ENCODE data around the gene KCNK7. TPM values are rescaled to one million over a fixed set of nuclear protein-coding genes. Genes with fewer than 3 reads are reported as not detected.

Gene KCNK7
- total RNA-seq, 1 donor from 2014 or later: 12.0 TPM

DNA sequence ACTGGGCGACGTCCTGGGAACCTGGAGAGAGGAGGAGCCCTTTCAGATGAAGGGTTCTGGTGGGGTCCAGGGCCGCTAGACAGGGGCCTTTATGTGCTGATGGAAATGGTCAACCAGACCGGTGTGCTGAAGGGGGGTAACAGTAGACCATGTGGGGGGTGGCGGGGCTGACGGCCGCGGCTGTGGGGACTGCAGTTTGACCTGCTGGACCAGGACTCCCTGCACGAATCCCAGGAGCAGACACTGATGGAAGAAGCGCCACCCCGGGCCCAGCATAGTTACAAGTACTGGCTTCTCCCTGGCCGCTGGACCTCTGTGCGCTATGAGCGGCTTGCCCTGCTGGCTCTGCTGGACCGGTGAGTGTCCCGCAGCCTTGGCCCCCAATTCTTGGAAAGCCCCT, 26.4 kb upstream of the KCNK7 start:
- Histone ChIP-seq H3K27me3 (no peaks in the 10 kb centered on the region), H3K4me1 (peaks cover 4% of the 10 kb centered on the region), H3K9me3 (no peaks in the 10 kb centered on the region), H3K27ac (no peak overlapping the region), H3K4me3 (no peak overlapping the region), H3K36me3 (peaks cover 0 to 79% of the 10 kb centered on the region in 2 donors)
- DNase-seq (ENCODE audit: extremely low spot score in 2 of 2): no peak
- TF ChIP-seq POLR2A (IDR thresholded peaks at IDR 0.05) (no peak), POLR2AphosphoS5 (IDR thresholded peaks at IDR 0.05; ENCODE audit: insufficient read depth in 1 of 2, low read depth in 1 of 2) (no peak)
- TF ChIP-seq, protein P1, sequence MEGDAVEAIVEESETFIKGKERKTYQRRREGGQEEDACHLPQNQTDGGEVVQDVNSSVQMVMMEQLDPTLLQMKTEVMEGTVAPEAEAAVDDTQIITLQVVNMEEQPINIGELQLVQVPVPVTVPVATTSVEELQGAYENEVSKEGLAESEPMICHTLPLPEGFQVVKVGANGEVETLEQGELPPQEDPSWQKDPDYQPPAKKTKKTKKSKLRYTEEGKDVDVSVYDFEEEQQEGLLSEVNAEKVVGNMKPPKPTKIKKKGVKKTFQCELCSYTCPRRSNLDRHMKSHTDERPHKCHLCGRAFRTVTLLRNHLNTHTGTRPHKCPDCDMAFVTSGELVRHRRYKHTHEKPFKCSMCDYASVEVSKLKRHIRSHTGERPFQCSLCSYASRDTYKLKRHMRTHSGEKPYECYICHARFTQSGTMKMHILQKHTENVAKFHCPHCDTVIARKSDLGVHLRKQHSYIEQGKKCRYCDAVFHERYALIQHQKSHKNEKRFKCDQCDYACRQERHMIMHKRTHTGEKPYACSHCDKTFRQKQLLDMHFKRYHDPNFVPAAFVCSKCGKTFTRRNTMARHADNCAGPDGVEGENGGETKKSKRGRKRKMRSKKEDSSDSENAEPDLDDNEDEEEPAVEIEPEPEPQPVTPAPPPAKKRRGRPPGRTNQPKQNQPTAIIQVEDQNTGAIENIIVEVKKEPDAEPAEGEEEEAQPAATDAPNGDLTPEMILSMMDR (IDR thresholded peaks at IDR 0.05): no peak
- intact Hi-C loops (cut with DNase I): loop anchor here (10.0 kb wide), 1 partner anchor 193 kb away; no protein-coding TSS in a partner anchor

DNA sequence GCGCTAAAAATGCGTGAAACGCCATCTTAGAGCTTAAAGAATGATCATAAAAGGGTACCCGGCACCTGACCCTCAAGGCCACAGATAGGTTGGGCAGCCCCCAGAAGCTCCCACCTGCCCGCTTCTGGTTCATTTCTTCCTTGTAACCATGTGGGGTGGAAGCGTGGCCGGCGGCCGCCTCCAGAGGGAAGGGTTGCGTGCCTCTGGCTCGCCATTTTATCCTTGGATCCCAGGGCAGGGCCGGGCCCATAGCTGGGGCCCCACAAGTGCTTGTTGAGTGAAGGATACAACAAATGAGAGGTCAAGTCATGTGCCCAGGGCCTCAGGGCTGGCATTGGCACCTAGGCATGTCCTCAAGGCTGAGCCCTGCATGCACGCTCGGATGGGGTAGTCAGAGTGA, 25.9 kb upstream of the KCNK7 start:
- intact Hi-C loops (cut with DNase I): loop anchor here (10.0 kb wide), 1 partner anchor 193 kb away; no protein-coding TSS in a partner anchor
- peaks cover 0 to 74% of the 10 kb centered on the region in 2 donors for H3K36me3 ChIP-seq
- H3K4me1 ChIP-seq: peaks cover 9% of the 10 kb centered on the region
- no peak for DNase-seq (ENCODE audit: extremely low spot score in 2 of 2)
- no peaks in the 10 kb centered on the region for H3K9me3 ChIP-seq
- TF ChIP-seq, protein P1 (IDR thresholded peaks at IDR 0.05): no peak
- TF ChIP-seq POLR2A (IDR thresholded peaks at IDR 0.05) (no peak), POLR2AphosphoS5 (IDR thresholded peaks at IDR 0.05; ENCODE audit: insufficient read depth in 1 of 2, low read depth in 1 of 2) (no peak)
- no peak overlapping the region for H3K4me3 ChIP-seq
- no peak overlapping the region for H3K27ac ChIP-seq
- no peaks in the 10 kb centered on the region for H3K27me3 ChIP-seq

DNA sequence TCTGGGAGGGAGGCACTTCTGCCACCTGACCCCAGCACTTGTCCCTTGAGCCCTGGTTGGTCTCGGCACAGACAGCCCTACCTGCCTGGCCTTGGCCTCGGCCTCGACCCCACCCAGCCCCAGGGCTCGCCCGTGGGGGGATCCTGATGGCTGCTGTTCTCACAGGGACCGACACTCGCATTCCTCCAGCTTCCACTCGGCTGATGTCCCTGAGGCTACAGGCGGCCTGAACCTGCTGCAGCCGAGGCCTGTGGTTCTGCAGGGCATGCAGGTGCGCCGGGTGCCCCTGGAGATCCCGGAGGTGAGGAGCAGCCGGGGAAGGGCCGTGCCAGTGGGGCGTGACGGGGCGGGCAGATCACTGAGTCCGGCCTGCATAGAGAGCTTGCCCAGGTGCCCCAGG, 25.1 kb upstream of the KCNK7 start:
- Histone ChIP-seq H3K4me3 (no peak overlapping the region), H3K36me3 (peaks cover 0 to 68% of the 10 kb centered on the region in 2 donors), H3K9me3 (no peaks in the 10 kb centered on the region), H3K27ac (no peak overlapping the region), H3K4me1 (peaks cover 13% of the 10 kb centered on the region), H3K27me3 (no peaks in the 10 kb centered on the region)
- DNase-seq (ENCODE audit: extremely low spot score in 2 of 2): no peak
- TF ChIP-seq, protein P1 (IDR thresholded peaks at IDR 0.05): no peak
- no peak for TF ChIP-seq POLR2A (IDR thresholded peaks at IDR 0.05)
- no peak for TF ChIP-seq POLR2AphosphoS5 (IDR thresholded peaks at IDR 0.05; ENCODE audit: insufficient read depth in 1 of 2, low read depth in 1 of 2)
- intact Hi-C loops (cut with DNase I): loop anchor here (10.0 kb wide), 1 partner anchor 194 kb away; no protein-coding TSS in a partner anchor

DNA sequence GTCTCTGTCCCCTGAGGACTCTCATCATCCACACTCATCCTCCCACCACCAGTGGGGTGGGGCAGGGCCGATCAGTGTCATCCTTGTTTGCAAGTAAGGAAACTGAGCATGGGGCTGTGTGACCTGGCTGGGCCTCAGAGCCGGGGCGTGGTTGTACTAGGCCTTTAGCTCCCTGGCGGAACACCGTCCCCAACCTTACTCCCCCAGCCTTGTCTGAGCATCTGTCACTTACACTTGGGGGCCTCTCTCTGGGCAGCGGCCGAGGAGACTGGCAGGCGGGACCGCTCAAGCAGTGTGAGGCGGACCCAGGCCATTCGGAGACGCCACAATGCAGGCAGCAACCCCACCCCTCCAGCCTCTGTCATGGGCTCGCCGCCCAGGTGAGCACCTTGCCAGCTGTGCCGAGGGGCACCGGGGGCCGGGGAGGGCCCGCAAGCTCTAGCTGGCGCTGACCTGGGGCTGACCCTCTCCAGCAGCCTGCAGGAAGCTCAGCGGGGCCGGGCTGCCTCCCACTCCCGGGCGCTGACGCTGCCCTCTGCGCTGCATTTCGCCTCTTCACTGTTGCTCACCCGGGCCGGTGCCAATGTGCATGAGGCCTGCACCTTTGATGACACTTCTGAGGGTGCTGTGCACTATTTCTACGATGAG, 23.8 kb upstream of the KCNK7 start:
- Histone ChIP-seq H3K4me1 (peaks cover 13% of the 10 kb centered on the region), H3K9me3 (no peaks in the 10 kb centered on the region), H3K27me3 (no peaks in the 10 kb centered on the region), H3K4me3 (no peak overlapping the region), H3K27ac (no peak overlapping the region), H3K36me3 (peaks cover 0 to 57% of the 10 kb centered on the region in 2 donors)
- TF ChIP-seq POLR2A (IDR thresholded peaks at IDR 0.05) (no peak), POLR2AphosphoS5 (IDR thresholded peaks at IDR 0.05; ENCODE audit: insufficient read depth in 1 of 2, low read depth in 1 of 2) (no peak)
- TF ChIP-seq, protein P1 (IDR thresholded peaks at IDR 0.05): no peak
- no peak for DNase-seq (ENCODE audit: extremely low spot score in 2 of 2)
- intact Hi-C loops (cut with DNase I): no loop called here

DNA sequence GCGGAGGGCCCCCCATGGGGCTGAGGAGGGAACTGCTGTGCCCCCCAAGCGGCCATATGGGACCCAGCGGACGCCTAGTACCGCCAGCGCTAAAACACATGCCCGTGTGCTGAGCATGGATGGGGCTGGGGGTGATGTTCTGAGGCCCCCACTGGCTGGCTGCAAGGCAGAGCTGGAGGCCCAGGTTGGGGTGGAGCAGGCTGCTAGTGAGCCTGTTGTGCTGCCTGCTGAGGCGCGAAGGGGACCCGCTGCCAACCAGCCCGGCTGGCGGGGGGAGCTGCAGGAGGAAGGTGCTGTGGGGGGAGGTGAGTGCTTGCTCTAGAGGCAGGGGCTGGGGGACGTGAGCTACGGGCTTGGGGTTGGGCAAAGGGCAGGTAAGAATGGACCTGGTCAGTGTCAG, 23.2 kb upstream of the KCNK7 start:
- peaks cover 14% of the 10 kb centered on the region for H3K4me1 ChIP-seq
- no peaks in the 10 kb centered on the region for H3K9me3 ChIP-seq
- H3K4me3 ChIP-seq: no peak overlapping the region
- intact Hi-C loops (cut with DNase I): no loop called here
- no peak overlapping the region for H3K27ac ChIP-seq
- DNase-seq (ENCODE audit: extremely low spot score in 2 of 2): no peak
- TF ChIP-seq, protein P1 (IDR thresholded peaks at IDR 0.05): no peak
- no peak for TF ChIP-seq POLR2A (IDR thresholded peaks at IDR 0.05)
- no peak for TF ChIP-seq POLR2AphosphoS5 (IDR thresholded peaks at IDR 0.05; ENCODE audit: insufficient read depth in 1 of 2, low read depth in 1 of 2)
- H3K27me3 ChIP-seq: no peaks in the 10 kb centered on the region
- H3K36me3 ChIP-seq: peaks cover 0 to 52% of the 10 kb centered on the region in 2 donors
